Measurements from ENCODE around the gene STX5. TPM values are rescaled to one million over a fixed set of nuclear protein-coding genes. Genes with fewer than 3 reads are reported as not detected.

STX5 gene
- polyA plus RNA-seq, 2 of the 4 experiments (the other 2 are of a cell fraction): 19.5 to 32.3 TPM

DNA sequence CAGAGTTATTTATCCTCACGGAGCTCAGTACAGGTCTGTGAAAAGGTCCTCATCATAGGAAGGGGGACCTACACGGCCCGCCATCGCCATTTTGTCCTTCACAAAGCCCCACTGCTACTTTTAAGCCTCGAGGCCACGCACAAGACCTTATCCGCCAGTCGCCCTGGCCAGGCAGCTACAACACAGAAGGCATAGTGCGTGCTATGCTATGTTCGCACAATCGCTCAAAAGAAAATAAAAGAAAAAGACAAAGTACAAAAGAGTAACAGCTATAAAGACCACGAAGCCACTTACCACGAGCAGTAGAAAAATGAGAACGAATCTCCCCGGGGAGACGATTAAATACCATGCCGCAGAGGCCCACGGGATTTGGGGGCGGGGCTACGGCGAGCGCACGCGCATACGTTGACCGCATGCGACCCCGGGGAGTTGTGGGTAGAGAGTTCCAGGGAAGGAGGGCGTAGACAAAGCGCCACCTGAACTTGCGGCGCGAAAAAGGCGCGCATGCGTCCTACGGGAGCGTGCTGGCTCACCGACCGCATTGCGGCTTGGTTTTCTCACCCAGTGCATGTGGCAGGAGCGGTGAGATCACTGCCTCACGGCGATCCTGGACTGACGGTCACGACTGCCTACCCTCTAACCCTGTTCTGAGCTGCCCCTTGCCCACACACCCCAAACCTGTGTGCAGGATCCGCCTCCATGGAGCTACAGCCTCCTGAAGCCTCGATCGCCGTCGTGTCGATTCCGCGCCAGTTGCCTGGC is 23.9 kb upstream of the STX5 start (continued):
- TF ChIP-seq HOXB5 (CRISPR knock-in tag; IDR thresholded peaks at IDR 0.05) (peak; percentile 57; the same call in 1 of the 2 replicates), POLR2AphosphoS2 (conservative IDR thresholded peaks at IDR 0.05; ENCODE audit: low read length) (no peak), NR3C1 (IDR thresholded peaks at IDR 0.05) (no peak), FOSB (CRISPR knock-in tag; IDR thresholded peaks at IDR 0.05) (peak; percentile 74; the same call in 1 of the 2 replicates), BHLHE40 (IDR thresholded peaks at IDR 0.05; ENCODE audit: low read depth, low read length) (no peak), EHMT2 (IDR thresholded peaks at IDR 0.05; ENCODE audit: low read depth) (no peak), HOXB13 (CRISPR knock-in tag; IDR thresholded peaks at IDR 0.05; ENCODE audit: low read depth) (0 out of 2 replicates have a peak, but pooled peaks have one; percentile 39), KDM5A (IDR thresholded peaks at IDR 0.05) (peak; percentile 88), TFCP2L1 (CRISPR knock-in tag; IDR thresholded peaks at IDR 0.05) (no peak), SREBF2 (IDR thresholded peaks at IDR 0.05) (no peak), CHD4 (IDR thresholded peaks at IDR 0.05; ENCODE audit: borderline replicate concordance) (no peak), EHF (CRISPR knock-in tag; IDR thresholded peaks at IDR 0.05) (no peak), EP300 (IDR thresholded peaks at IDR 0.05) (no peak), ZFP36 (IDR thresholded peaks at IDR 0.05; ENCODE audit: borderline replicate concordance, partially characterized antibody) (no peak), RNF2 (IDR thresholded peaks at IDR 0.05; ENCODE audit: borderline replicate concordance, low read depth) (no peak), ZSCAN20 (CRISPR knock-in tag; IDR thresholded peaks at IDR 0.05) (no peak), JUN (IDR thresholded peaks at IDR 0.05) (peak; percentile 100), FOSL2 (IDR thresholded peaks at IDR 0.05) (no peak), FOSL2 (CRISPR knock-in tag; IDR thresholded peaks at IDR 0.05) (no peak), RCOR1 (IDR thresholded peaks at IDR 0.05; ENCODE audit: low read depth, low read length) (no peak), CBX8 (IDR thresholded peaks at IDR 0.05) (no peak), MAFK (IDR thresholded peaks at IDR 0.05; ENCODE audit: partially characterized antibody) (no peak), RFX5 (IDR thresholded peaks at IDR 0.05) (no peak), HEYL (CRISPR knock-in tag; IDR thresholded peaks at IDR 0.05) (no peak), FOXS1 (CRISPR knock-in tag; IDR thresholded peaks at IDR 0.05) (no peak), RAD21 (conservative IDR thresholded peaks at IDR 0.05 in 1 of 2, IDR thresholded peaks at IDR 0.05 in 1 of 2) (no peak)
- TF ChIP-seq, protein P1, sequence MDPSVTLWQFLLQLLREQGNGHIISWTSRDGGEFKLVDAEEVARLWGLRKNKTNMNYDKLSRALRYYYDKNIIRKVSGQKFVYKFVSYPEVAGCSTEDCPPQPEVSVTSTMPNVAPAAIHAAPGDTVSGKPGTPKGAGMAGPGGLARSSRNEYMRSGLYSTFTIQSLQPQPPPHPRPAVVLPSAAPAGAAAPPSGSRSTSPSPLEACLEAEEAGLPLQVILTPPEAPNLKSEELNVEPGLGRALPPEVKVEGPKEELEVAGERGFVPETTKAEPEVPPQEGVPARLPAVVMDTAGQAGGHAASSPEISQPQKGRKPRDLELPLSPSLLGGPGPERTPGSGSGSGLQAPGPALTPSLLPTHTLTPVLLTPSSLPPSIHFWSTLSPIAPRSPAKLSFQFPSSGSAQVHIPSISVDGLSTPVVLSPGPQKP (IDR thresholded peaks at IDR 0.05; ENCODE audit: low read depth, low read length): no peak
- TF ChIP-seq, protein P2, sequence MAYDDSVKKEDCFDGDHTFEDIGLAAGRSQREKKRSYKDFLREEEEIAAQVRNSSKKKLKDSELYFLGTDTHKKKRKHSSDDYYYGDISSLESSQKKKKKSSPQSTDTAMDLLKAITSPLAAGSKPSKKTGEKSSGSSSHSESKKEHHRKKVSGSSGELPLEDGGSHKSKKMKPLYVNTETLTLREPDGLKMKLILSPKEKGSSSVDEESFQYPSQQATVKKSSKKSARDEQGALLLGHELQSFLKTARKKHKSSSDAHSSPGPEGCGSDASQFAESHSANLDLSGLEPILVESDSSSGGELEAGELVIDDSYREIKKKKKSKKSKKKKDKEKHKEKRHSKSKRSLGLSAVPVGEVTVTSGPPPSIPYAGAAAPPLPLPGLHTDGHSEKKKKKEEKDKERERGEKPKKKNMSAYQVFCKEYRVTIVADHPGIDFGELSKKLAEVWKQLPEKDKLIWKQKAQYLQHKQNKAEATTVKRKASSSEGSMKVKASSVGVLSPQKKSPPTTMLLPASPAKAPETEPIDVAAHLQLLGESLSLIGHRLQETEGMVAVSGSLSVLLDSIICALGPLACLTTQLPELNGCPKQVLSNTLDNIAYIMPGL (CRISPR knock-in tag; IDR thresholded peaks at IDR 0.05; ENCODE audit: borderline replicate concordance): no peak
- TF ChIP-seq, protein P3, sequence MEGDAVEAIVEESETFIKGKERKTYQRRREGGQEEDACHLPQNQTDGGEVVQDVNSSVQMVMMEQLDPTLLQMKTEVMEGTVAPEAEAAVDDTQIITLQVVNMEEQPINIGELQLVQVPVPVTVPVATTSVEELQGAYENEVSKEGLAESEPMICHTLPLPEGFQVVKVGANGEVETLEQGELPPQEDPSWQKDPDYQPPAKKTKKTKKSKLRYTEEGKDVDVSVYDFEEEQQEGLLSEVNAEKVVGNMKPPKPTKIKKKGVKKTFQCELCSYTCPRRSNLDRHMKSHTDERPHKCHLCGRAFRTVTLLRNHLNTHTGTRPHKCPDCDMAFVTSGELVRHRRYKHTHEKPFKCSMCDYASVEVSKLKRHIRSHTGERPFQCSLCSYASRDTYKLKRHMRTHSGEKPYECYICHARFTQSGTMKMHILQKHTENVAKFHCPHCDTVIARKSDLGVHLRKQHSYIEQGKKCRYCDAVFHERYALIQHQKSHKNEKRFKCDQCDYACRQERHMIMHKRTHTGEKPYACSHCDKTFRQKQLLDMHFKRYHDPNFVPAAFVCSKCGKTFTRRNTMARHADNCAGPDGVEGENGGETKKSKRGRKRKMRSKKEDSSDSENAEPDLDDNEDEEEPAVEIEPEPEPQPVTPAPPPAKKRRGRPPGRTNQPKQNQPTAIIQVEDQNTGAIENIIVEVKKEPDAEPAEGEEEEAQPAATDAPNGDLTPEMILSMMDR (IDR thresholded peaks at IDR 0.05): no peak
- TF ChIP-seq, protein P4, sequence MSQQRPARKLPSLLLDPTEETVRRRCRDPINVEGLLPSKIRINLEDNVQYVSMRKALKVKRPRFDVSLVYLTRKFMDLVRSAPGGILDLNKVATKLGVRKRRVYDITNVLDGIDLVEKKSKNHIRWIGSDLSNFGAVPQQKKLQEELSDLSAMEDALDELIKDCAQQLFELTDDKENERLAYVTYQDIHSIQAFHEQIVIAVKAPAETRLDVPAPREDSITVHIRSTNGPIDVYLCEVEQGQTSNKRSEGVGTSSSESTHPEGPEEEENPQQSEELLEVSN (IDR thresholded peaks at IDR 0.05; ENCODE audit: borderline replicate concordance, low read depth): peak; percentile 95
- TF ChIP-seq, protein P5, sequence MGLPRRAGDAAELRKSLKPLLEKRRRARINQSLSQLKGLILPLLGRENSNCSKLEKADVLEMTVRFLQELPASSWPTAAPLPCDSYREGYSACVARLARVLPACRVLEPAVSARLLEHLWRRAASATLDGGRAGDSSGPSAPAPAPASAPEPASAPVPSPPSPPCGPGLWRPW (IDR thresholded peaks at IDR 0.05): no peak
- TF ChIP-seq, protein P6, sequence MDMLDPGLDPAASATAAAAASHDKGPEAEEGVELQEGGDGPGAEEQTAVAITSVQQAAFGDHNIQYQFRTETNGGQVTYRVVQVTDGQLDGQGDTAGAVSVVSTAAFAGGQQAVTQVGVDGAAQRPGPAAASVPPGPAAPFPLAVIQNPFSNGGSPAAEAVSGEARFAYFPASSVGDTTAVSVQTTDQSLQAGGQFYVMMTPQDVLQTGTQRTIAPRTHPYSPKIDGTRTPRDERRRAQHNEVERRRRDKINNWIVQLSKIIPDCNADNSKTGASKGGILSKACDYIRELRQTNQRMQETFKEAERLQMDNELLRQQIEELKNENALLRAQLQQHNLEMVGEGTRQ (IDR thresholded peaks at IDR 0.05): peak; percentile 44

Measured in A549 (cell line).